Measurements from ENCODE around the gene PCGF1. TPM values are rescaled to one million over a fixed set of nuclear protein-coding genes. Genes with fewer than 3 reads are reported as not detected.

PCGF1 gene
- polyA plus RNA-seq, result 10 to 100 TPM; 18.8 to 22.8 (median 19.5) TPM

DNA sequence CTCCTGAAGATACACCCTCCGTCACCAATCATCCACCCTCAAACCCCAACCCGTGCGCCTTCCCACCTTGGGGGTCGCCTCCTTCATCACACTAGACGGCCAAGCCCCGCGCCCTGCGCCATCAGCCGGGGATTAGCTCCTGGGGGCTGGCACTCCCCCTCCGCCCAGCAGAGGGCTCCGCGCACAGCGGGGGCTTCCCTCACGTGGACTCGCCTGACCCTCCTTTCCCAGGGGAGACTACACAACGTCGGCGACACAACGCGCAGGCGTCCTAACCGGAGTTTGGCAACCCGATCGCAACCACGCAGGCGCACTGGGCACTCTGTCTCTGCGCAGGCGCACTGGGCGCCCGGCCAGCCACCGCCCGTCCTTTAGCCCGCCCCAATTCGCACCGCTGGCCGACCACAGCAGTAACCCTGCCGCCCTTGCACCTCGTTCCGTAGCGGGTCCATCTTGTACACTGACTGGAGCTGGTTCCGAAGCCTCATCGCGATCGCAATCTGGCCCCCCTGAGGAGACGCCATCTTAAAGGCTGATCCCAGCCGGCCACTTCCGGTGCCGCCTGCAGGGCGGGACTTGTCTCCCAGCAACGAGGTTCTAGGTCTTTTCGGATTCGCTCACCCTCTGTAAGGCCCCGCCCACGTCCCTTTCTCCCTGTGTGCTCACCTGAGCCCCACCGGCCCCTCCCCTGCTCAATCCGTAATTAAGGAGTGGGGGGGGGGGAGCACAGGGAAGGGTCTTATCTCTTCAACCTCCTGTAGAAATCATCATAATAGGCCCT lies at the start of gene PCGF1:
Gene PCGF1, minus strand, starts transcription at position 551 of the 781 bp plus-strand sequence. Its CDS starts 27 bp downstream, at position 524.
- Mint-ChIP-seq H3K36me3 (peaks cover 5 to 16% (median 13%) of the 10 kb centered on the region in 3 donors), H3K27ac (peak within 1 kb of the TSS; percentile 99 to 100 (median 100)), H3K4me1 (peaks cover 57 to 59% of the 10 kb centered on the region in 2 donors), H3K27me3 (ENCODE audit: low read depth in 3 of 3) (peaks cover 17 to 31% (median 24%) of the 10 kb centered on the region in 3 donors), H3K9me3 (no peaks in the 10 kb centered on the region), H3K4me3 (peak within 1 kb of the TSS; percentile 98 to 100 (median 99))
- peak; percentile 98 to 99 (median 98) for DNase-seq

DNA sequence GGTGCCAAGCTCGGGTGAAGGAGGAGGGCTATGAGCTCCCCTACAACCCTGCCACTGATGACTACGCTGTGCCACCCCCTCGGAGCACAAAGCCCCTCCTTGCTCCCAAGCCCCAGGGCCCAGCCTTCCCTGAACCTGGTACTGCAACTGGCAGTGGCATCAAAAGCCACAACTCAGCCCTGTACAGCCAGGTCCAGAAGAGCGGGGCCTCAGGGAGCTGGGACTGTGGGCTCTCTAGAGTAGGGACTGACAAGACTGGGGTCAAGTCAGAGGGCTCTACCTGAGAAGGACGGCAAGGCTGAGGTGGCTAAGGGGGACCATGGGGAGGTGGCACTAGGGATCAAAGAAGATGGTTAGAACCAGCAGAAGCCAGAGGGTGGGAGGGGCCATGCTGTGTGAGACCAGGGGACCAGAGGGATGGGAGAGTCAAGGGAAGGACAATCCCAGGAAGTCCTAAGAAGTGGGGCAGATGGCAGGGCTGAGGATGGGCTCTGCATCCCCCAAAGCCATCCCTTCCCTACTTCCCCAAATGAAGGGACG lies 49.4 kb upstream of the PCGF1 start:
- H3K4me1 Mint-ChIP-seq, result peaks cover 20 to 22% of the 10 kb centered on the region in 2 donors
- peaks cover 4 to 26% (median 23%) of the 10 kb centered on the region in 3 donors for H3K27me3 Mint-ChIP-seq (ENCODE audit: low read depth in 3 of 3)
- peak overlapping the region in 4 of 6 donors; percentile 32 to 78 (median 54) for H3K27ac Mint-ChIP-seq
- peak overlapping the region in 3 of 5 donors; percentile 5 to 95 (median 46) for H3K4me3 Mint-ChIP-seq
- DNase-seq, result no peak
- H3K9me3 Mint-ChIP-seq, result no peaks in the 10 kb centered on the region
- H3K36me3 Mint-ChIP-seq, result no peaks in the 10 kb centered on the region

DNA sequence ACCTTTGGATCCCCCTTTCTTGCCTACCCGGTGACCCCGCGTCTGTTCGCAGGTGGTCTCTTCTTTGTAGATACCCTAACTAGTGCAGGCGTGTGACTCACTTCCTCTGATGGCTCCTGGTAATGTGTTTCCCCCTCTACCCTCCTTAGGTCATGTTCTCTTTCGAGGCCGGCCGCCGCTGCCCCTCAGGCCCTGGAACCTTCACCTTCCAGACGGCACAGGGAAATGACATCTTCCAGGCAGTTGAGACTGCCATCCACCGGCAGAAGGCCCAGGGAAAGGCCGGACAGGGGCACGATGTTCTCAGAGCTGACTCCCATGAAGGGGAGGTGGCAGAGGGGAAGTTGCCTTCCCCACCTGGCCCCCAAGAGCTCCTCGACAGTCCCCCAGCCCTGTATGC lies 48.7 kb upstream of the PCGF1 start:
- H3K36me3 Mint-ChIP-seq, result no peaks in the 10 kb centered on the region

DNA sequence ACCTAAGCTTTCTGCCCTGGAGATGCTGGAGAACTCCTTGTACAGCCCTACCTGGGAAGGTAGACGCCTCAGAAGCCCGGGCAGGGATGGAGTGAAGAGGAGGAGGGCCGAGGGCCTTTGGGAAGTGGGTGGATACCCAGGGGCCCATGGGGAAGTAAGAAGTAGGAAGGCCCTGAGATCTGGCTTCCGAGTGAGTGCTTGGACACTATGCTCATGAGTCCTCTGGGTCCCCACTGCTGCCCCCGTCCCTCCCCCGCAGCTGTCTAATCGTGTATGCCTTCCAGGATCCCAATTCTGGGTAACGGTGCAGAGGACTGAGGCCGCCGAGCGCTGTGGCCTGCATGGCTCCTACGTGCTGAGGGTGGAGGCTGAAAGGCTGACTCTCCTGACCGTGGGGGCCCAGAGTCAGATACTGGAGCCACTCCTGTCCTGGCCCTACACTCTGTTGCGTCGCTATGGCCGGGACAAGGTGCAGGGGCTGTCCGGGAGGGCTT lies 48.2 kb upstream of the PCGF1 start:
- peak overlapping the region; percentile 95 to 97 (median 96) for H3K4me3 Mint-ChIP-seq
- no peaks in the 10 kb centered on the region for H3K9me3 Mint-ChIP-seq
- peak overlapping the region; percentile 86 to 96 (median 92) for H3K27ac Mint-ChIP-seq
- peaks cover 4 to 29% (median 29%) of the 10 kb centered on the region in 3 donors for H3K27me3 Mint-ChIP-seq (ENCODE audit: low read depth in 3 of 3)
- peaks cover 20 to 22% of the 10 kb centered on the region in 2 donors for H3K4me1 Mint-ChIP-seq
- DNase-seq, result no peak
- no peaks in the 10 kb centered on the region for H3K36me3 Mint-ChIP-seq

More for the DNA sequence above, 48.7 kb upstream of the PCGF1 start:
- Mint-ChIP-seq H3K27me3 (ENCODE audit: low read depth in 3 of 3) (peaks cover 4 to 29% (median 27%) of the 10 kb centered on the region in 3 donors), H3K27ac (peak overlapping the region; percentile 57 to 93 (median 79)), H3K9me3 (no peaks in the 10 kb centered on the region), H3K4me1 (peaks cover 20 to 22% of the 10 kb centered on the region in 2 donors), H3K4me3 (peak overlapping the region; percentile 95 to 97 (median 96))
- DNase-seq, result no peak

DNA sequence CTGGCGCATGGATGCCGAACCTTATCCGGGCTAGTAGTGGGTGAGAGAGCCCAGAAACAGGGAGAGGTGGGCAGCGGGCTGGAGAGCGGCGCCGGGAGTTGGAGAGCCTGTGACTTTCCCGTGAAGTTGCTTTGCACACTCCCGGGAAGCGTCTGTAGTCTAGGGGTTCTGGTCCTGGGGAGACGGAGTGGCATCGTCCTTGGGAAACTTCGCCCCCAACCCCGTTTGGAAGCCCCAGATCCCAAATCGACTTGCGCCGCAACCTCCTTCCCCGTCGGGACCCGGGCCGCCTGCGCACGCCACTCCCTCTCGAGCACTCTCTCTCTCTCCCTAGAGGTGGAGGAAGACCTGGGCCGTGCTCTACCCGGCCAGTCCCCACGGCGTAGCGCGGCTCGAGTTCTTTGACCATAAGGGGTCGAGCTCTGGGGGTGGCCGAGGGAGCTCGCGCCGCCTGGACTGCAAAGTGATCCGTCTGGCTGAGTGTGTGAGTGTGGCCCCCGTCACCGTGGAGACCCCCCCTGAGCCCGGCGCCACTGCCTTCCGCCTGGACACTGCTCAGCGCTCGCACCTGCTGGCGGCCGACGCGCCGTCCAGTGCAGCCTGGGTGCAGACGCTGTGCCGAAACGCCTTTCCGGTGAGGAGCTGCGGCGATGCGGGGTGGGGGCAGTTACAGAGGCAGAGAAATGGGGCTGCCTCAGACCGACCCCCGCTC lies 47.5 kb upstream of the PCGF1 start:
- Mint-ChIP-seq H3K9me3 (no peaks in the 10 kb centered on the region), H3K4me1 (peaks cover 15 to 19% of the 10 kb centered on the region in 2 donors), H3K27ac (peak overlapping the region; percentile 86 to 96 (median 92)), H3K36me3 (no peaks in the 10 kb centered on the region), H3K4me3 (peak overlapping the region; percentile 95 to 97 (median 96)), H3K27me3 (ENCODE audit: low read depth in 3 of 3) (peaks cover 7 to 32% (median 30%) of the 10 kb centered on the region in 3 donors)
- DNase-seq, result peak; percentile 46 to 52 (median 50)

DNA sequence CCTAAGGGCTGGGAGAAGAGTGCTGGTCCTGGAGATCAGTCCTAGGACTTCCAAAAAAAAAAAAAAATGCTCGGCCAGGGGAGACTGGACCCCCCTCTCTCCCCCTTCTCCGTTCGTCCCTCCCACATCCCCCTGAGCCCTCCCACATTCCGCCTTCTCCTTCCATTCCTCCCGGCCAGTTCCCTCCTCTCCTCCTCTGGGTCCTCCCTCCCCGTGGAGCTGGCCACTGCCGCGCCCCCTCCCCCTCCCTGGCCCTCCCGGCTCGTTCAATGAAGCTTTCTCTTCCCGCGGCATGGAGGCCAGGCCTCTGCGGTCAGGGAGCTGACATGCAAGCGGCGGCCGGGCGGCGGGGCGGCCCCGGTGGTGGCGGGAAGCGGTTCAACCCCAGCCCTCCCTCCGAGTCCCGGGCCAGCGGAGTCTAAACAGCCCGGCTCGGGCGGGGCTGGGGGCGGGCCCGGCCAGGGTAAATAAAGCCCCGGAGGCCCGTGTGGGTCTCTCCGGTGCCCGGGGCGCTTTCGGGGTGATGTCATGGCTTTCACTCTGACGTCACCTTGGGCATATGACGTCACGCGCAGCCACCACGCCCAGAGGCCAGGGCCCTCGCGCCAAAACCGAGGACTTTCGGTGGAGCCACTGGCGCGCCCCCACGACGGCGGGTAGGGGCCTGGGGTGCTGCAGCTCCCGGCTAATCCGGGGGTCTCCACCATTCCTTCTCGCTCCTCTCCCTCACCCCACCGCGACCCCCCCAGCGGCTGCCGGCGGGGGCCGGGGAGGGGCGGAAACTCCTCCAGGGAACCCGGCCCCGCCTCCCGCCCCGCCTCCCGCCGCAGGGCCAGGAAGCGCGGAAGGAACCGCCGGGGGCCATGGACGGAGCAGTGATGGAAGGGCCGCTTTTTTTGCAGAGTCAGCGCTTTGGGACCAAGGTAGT lies 46.7 kb upstream of the PCGF1 start, which contains the start of the genes DOK1 and LOXL3:
Gene DOK1, plus strand, starts transcription at position 829 of the 928 bp plus-strand sequence. Its CDS starts 35 bp downstream, at position 864.
Gene LOXL3, minus strand, starts transcription at position 51 of the 928 bp plus-strand sequence. CDS start 1,308 bp downstream, outside the sequence.
- Mint-ChIP-seq H3K27ac (peak within 1 kb of the TSS; percentile 86 to 96 (median 92)), H3K27me3 (ENCODE audit: low read depth in 3 of 3) (peaks cover 8 to 37% (median 31%) of the 10 kb centered on the region in 3 donors), H3K4me1 (peaks cover 15 to 19% of the 10 kb centered on the region in 2 donors), H3K4me3 (peak within 1 kb of the TSS; percentile 95 to 97 (median 96)), H3K36me3 (no peaks in the 10 kb centered on the region), H3K9me3 (no peaks in the 10 kb centered on the region)
- peak; percentile 81 to 82 (median 82) for DNase-seq

DNA sequence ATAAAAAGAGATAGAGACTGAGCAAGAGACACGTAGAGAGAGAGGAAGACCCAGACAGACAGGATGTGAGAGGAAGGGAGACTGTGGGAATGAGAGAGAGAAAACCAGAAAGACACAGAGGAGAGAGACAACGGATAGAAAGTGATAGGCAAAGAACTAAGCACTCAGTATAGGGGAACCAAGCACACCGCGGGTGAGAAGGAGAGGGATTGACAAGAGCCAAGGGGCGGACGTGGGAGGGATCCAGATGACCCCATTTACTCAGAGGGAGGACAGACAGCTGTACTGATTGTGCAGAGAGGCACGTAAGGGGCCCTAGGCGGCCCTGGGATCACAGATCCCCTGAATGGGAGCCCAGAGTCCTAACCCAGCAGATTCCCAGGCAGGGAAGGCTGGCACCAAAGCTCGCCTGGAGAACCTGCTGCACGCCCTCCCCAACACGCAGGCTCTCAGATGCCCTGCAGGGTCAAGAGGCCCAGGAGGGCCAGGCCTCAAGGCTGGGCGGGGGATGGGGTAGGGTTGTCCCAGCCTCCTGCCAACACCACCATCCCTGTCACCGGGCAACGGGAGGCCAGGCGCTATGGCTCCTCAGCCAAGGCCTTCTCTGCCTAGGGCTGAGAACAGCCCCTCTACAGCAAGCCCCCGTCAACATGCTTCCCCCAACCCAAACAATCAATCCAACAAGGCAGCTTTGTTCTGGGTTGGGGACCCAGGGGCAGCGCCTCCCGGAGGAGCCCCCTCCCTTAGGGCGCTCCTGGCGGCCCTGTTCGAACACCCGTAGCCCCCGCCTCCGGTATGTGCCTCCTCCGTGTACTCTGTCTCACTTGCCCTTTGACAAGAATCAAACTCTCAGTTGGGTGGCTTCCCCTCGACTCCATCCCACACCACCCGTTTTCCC lies 45.7 kb upstream of the PCGF1 start:
- peak overlapping the region; percentile 71 to 81 (median 76) for H3K4me3 Mint-ChIP-seq
- DNase-seq, result no peak
- peaks cover 11 to 40% (median 36%) of the 10 kb centered on the region in 3 donors for H3K27me3 Mint-ChIP-seq (ENCODE audit: low read depth in 3 of 3)
- no peaks in the 10 kb centered on the region for H3K9me3 Mint-ChIP-seq
- H3K36me3 Mint-ChIP-seq, result no peaks in the 10 kb centered on the region
- H3K4me1 Mint-ChIP-seq, result peaks cover 18 to 22% of the 10 kb centered on the region in 2 donors
- peak overlapping the region; percentile 42 to 92 (median 79) for H3K27ac Mint-ChIP-seq

DNA sequence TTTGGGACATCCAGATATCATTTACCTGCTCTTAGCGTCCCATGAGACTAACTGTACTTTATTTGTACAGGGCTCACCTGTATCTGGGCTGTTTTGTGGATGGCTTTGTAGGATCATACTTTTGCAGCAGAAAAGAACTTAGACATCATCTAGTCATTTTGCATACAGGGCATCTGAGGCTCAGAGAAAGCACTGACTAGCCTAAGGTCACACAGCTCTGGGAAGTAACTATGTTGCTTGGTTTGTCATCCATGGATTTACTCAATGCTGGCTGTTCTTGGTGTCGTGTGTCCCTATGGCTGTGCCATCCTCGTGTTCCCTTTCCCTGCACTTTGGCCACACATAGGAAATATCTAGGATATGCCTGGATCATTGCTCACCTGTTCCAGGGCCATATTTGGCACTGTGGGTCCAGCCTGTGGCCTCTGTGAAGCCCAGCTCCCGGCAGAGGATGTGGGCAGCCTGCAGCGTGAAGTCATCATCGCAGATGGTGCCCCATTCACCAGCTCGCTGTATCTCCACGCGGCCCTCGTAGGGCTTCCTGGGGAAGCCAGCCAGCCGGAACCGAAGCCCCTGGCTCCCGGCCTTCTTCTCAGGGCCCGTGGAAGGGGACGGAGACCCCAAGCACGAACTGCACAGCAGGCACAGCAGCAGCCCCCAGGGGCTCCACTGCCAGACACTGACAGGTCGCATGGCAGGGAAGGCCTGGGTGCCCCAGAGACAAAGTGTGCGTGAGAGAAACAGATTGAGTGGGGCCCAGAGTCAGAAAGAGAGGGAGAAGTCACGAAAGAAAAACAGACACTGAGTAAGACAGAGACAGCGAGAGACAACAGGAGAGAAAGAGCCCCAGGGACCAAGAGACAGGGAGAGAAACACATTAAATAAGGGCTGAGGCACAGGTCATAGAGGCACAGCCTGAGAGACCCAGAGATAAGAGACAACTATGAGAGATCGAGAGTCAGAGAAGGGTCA lies 44.7 kb upstream of the PCGF1 start:
- H3K27me3 Mint-ChIP-seq (ENCODE audit: low read depth in 3 of 3), result peaks cover 11 to 45% (median 41%) of the 10 kb centered on the region in 3 donors
- H3K27ac Mint-ChIP-seq, result peak overlapping the region; percentile 4 to 87 (median 78)
- no peak for DNase-seq
- peaks cover 20 to 23% of the 10 kb centered on the region in 2 donors for H3K4me1 Mint-ChIP-seq
- peaks cover 0 to 2% (median 0%) of the 10 kb centered on the region in 3 donors for H3K36me3 Mint-ChIP-seq
- no peaks in the 10 kb centered on the region for H3K9me3 Mint-ChIP-seq
- H3K4me3 Mint-ChIP-seq, result peak overlapping the region; percentile 56 to 76 (median 73)

DNA sequence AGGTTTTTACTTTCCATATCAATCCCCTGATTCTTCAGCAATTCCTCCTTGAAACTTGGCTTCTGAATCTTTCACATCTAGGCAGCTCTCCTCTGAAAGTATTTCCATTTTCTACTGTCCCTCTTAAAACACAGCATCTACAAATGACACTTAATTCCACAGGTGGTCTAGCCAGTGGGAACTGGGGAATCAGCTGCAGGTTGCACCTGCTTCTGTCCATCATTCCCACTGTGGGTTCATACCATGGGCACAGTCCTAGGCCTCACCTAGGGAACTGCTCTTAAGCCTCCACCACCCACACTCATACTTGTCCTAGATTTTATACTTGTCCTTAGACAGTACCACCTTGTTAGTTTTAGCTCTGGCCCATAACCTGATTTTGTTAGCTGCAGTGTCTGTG lies 44.0 kb upstream of the PCGF1 start:
- no peak for DNase-seq
- H3K4me1 Mint-ChIP-seq, result peaks cover 20 to 23% of the 10 kb centered on the region in 2 donors
- H3K36me3 Mint-ChIP-seq, result peaks cover 0 to 3% (median 0%) of the 10 kb centered on the region in 3 donors
- no peaks in the 10 kb centered on the region for H3K9me3 Mint-ChIP-seq
- peak overlapping the region in 1 of 6 donors; percentile 4 for H3K27ac Mint-ChIP-seq
- peaks cover 13 to 46% (median 41%) of the 10 kb centered on the region in 3 donors for H3K27me3 Mint-ChIP-seq (ENCODE audit: low read depth in 3 of 3)
- H3K4me3 Mint-ChIP-seq, result no peak overlapping the region

DNA sequence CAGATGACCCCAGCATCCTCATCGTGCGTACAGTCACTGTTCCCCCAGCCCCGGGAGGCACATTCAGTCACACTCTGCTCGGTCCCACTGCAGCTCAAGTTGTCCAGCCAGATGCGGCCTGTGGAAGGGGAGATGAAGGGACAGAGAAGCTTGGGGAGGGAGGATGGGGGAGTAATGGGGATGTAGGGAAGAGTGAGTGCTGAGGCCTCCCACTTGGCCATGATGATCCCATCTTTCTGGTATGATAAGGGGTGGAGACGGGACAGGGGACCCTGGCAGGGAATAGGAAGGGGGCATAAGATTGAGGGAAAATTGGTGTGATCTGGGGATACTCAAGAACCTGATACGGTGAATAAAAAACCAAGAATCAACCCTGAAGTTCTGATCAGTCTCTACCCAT lies 42.7 kb upstream of the PCGF1 start:
- Mint-ChIP-seq H3K27me3 (ENCODE audit: low read depth in 3 of 3) (peaks cover 16 to 46% (median 43%) of the 10 kb centered on the region in 3 donors), H3K4me3 (no peak overlapping the region), H3K4me1 (peaks cover 8 to 13% of the 10 kb centered on the region in 2 donors), H3K27ac (no peak overlapping the region), H3K36me3 (peaks cover 0 to 3% (median 0%) of the 10 kb centered on the region in 3 donors), H3K9me3 (no peaks in the 10 kb centered on the region)
- no peak for DNase-seq

All from immature natural killer cell (primary cell).